Measurements from ENCODE around the gene PIM3. TPM values are rescaled to one million over a fixed set of nuclear protein-coding genes. Genes with fewer than 3 reads are reported as not detected.

Gene PIM3
- 57.0 TPM for total RNA-seq

DNA sequence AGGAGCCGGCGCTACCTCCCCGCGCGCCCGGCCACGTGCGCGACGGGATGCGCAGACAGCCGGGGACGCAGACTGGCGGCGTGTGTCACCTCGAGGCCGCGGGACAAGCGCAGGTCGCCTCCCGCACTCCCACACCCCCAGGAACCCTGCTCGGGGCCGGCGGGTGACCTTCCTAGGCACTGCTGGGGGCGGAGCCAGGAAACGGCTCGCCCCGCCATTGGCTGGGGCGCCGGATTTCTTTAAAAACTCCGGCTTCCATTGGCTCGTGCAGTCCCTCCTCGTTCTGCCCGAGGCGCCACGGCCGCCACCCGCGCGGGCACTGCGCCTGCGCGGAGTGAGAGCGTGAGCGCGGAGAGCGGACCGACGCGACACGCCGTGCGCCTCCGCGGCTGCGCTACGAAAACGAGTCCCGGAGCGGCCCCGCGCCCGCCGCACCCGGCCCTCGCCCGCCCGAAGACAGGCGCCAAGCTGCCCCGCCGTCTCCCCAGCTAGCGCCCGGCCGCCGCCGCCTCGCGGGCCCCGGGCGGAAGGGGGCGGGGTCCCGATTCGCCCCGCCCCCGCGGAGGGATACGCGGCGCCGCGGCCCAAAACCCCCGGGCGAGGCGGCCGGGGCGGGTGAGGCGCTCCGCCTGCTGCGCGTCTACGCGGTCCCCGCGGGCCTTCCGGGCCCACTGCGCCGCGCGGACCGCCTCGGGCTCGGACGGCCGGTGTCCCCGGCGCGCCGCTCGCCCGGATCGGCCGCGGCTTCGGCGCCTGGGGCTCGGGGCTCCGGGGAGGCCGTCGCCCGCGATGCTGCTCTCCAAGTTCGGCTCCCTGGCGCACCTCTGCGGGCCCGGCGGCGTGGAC is at the start of gene PIM3:
Gene PIM3, plus strand, starts transcription at position 614 of the 846 bp plus-strand sequence. Its CDS starts 176 bp downstream, at position 790.
- peak; percentile 98 for DNase-seq

DNA sequence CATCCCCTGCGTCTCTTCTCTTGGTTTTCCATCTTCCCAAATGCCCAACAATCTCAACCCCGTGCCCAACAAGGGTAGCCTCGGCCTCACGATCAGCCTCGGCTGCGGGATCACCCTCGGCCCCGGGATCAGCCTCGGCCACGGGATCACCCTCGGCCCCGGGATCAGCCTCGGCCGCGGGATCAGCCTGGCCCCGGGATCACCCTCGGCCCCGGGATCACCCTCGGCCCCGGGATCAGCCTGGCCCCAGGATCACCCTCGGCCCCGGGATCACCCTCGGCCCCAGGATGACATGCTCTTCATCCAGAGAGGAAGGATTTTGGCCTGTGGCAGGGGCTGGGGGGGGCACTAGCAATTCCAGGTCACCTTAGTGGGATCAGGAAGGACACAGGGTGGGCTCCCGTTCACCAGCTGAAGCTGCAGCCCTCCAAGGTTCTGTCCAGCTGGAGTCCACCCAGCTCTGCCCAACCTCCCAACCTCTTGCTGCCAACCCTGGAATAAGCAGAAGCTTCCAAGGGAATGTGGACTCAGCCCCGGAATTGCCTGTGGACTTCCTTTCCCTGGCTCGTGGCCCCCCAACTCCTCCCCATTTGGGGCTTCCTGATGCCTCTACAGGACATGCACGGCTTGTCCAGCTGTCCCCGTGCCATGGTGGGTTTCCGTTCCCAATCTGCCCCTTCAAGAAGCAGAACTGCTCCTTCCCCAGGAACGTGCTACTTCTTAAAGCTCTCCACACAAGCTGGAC is 48.5 kb upstream of the PIM3 start:
- DNase-seq: no peak

DNA sequence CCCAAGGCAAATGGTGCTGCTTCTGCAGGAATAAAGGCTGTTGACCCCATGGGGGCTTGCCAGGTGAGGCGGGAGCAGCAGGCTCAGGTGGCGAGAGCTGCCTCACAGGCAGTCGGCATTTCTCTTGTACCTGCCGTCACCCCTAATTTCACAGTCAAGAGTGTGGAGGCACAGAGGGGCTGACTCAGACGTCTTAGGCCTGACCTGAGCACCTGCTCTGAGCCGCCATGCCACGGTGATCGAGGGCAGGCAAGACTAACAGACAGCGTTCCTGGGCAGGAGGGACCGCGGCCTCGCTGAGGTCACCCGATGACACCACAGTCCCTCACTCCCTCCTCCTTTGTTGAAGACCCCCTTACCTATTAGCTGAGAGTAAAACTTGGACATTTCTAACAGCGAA is 47.5 kb upstream of the PIM3 start:
- DNase-seq: no peak

DNA sequence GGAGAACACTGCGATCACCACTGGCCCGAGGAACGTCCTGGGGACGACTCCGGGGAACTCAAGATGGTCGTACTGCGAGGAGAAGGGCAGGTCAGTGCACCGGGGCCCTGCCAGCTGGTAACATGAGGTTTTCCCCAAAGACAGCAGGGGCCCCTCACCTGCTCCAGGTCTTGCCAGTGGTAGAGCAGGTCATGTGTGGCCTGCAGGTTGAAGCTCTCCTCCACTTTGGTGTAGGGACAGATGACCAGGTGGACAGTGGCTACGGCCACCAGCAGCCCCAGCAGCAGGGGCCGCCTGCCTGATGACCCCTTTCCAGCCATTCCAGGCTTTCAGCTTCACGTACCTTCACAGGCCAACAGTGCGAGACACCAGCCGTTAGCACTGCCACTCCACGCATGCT is 47.1 kb upstream of the PIM3 start:
- DNase-seq: no peak

DNA sequence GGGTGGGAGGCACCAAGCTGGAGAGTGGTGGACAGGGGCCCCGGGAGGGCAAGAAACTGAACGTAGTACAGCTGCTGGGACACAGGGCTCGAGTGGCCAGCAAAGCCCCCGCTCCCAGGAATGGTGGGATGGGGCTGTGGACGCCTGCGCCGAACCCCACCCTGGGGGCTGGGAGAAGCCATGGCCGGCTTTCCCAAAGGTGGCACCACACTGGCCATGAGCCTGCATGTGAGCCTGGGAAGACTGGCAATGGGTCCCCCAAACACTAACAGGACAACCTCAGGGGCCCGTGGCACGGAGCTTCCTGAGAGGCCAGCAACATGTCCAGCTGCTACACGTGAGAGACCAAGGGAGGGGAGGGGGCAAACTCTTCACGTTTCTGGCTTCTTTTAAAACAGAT is 46.3 kb upstream of the PIM3 start:
- DNase-seq: no peak

DNA sequence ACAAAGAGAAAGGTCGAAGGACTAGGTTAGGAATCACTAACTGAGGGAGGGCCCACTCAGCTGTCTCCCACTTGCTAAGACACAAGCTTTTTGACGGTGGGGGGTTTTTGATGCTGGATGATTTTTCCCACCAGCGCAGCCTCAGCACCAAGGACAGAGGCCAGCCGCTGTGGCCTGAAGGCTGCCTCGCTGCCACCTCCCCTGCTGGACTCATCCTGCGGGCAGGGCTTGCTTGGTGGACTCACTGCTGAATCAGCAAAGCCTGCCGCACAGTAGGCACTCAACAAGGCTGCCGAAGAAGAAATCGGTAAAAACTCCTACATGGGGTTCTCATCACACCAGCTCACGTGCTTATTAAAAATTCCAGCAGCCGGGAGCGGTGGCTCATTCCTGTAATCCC is 45.0 kb upstream of the PIM3 start:
- no peak for DNase-seq

DNA sequence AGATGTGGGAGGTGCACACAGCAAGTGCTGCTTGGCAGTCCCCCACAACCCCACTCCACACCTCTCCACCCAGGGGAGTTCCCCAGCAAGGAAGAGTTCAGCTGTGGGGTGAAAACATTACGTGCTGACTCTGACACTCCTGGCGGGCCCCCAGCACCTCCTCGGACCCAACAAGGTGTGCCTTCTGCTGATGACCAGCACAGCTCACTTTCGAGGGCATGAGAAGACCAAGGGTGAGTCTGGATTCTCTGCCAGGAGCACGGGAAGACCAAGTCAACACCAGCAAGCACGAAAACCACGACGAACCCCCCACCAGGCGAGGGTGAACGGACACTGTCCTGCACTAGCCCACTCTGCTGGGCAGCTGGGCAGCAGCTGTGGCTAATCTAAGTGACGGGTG is 43.7 kb upstream of the PIM3 start:
- DNase-seq: no peak

DNA sequence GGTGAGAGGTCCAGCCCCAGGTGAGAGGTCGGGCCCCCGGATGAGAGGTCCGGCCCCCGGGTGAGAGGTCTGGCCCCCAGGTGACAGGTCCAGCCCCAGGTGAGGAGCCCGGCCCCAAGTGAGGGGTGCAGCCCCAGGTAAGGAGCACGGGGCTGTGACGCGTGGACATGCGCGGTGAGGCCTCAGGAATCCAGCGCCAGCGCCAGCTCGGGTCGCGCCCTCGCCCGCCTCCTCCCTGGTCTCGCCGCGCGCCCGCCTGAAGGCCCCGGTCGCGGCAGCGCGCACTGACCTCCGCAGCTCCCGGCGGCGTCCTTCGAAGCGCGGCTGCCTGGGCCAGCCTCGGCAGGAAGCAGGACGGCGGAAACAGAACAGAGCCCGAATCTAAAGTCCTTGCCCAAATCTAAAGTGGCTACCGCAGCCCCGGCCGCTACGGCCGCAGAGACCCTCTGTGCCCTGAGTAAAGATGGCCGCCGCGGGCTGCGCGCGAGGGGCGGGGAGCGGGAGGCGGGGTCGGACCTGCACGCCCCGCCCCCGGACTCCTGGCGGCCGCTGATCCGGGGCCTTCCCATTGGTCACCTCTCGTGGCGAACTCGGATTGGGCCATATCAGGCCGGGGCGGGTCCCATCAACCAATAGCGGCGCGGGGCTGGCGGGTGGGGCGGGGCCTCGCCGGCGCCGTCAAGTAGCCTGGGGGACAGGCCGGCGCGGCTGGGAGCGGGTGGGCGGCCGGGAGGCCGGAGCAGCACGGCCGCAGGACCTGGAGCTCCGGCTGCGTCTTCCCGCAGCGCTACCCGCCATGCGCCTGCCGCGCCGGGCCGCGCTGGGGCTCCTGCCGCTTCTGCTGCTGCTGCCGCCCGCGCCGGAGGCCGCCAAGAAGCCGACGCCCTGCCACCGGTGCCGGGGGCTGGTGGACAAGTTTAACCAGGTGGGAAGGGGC is 42.3 kb upstream of the PIM3 start, which contains the start of the genes ALG12 and CRELD2:
Gene ALG12, minus strand, starts transcription at position 465 of the 937 bp plus-strand sequence. CDS start 4,673 bp downstream, outside the sequence.
Gene CRELD2, plus strand, starts transcription at position 661 of the 937 bp plus-strand sequence. Its CDS starts 136 bp downstream, at position 797.
- peak; percentile 99 for DNase-seq

DNA sequence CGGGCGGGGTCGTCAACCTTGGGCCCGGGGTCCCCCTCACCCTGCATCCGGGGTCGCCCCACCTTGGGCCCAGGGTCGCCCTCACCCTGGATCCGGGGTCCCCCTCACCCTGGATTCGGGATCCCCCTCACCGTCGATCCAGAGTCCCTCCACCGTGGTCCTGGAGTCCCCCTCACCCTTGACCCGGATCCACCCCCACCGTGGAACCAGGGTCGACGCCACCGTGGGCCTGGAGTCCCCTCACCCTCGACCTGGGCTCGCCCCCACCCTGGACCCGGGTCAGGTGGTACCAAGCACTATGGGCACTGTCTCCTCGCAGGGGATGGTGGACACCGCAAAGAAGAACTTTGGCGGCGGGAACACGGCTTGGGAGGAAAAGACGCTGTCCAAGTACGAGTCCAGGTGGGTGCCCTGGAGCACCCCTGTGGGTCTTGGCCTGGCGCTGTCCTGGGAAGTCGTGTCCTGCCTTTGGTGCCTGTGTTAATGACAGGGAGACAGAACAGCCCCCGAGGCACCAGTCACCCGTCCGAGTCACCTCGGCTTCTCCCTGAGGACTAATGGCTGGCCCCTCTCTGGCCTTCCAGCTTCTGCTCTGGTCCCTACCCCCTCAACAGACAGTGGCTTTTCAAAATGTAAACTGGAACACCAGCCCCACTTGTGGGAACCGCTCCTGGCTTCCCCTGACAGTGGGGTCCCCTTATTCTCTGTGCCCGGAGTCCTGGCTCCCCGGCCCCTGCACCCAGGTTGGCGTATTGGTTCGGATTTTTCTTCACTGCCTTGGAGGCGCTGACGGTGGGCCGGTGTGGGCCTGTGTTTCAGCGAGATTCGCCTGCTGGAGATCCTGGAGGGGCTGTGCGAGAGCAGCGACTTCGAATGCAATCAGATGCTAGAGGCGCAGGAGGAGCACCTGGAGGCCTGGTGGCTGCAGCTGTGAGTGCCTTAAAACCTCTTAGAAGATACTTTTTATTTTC is 41.4 kb upstream of the PIM3 start:
- DNase-seq: no peak

DNA sequence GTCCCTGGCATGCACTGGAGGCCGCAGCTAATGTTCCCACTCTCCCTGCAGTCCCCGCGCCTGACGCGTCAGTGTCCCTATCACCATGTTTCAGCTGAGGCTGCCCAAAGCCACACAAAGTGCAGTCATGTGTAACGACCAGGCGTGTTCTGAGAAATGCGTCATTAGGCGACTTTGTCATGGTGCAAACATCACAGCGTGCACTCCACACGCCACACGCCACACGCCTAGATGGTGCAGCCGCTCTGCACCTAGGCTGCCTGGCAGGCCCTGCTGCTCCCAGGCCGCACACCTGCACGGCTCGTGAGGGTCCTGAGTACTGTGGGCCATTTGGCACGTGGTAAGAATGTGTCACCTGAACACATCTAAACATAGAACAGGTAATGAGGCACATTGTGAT is 39.7 kb upstream of the PIM3 start:
- DNase-seq: no peak

DNA sequence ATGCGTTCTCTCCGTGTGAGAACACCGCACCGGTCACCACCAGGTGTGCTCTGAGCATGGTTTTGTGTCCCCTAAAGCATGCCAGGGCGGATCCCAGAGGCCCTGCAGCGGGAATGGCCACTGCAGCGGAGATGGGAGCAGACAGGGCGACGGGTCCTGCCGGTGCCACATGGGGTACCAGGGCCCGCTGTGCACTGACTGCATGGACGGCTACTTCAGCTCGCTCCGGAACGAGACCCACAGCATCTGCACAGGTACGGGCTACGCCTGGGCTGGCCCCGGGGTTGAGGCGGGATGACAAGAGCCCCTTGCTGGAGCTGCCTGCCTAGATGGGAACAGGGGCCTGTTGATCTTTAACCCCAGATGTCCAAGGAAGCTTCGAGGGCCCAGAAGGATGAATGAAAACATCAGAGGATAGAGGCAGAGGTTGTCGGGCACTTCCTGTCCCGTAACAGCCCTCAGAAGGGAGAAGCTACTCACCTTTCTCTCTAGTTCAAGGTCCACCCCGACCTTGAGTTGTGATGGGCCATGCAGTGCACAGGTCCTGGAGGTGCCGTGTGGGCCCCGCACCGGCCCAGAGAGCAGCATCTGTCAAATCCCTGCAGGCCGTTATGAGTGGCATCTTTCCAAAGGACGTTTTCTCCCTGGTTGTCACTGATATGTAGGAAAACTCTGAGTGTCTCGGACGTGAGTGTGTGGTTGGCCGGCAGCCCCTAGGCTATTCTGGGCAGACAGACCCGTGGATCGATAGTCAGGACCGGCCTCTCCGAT is 38.9 kb upstream of the PIM3 start:
- DNase-seq: no peak

DNA sequence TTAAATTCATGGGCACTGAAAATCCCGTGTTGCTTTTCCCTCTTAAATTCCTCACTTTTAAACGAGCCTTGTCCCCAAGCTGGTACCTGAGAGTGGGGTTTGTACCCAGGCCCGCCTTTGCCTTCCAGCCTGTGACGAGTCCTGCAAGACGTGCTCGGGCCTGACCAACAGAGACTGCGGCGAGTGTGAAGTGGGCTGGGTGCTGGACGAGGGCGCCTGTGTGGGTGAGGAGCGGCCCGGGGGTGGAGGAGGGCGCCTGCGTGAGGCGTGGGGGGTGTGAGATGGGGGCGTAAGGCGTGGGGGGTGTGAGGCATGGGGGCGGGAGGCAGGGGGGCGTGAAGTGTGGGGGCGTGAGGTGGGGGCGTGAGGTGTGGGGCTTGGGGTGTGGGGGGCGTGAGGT is 38.1 kb upstream of the PIM3 start:
- no peak for DNase-seq

DNA sequence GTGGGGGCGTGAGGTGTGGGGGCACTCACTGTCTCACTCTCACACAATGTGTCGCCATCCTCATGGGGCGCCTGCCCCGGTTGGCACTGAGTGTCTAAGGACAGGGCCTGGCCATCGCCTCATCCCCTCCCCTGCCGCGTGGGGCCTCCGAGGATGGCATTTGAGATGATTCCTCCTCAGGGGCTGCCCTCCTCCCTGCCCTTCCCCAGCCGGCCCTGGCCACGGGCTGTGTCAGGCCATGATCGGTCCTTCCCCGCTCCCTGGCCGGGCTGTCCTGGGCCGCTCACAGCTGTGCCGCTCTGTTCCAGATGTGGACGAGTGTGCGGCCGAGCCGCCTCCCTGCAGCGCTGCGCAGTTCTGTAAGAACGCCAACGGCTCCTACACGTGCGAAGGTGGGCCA is 37.6 kb upstream of the PIM3 start:
- no peak for DNase-seq

DNA sequence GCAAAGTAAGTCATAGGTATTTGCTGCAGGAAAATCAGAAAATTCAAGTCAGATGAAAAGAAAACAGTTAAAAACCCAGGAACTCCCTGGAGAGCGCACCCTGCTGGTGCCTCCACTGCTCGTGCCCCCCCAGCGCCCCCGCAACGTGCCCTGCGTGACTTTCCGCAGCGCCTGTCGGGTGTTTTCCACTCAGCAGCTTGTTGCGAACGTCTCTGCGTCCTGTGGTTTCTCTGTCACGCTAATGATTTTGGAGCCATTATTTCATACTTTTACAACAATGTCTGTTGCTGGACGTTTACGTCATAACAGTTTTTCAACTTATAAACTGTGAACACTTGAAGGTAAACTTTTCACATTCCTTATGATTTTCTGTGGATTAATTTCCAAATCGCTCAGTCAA is 37.1 kb upstream of the PIM3 start:
- DNase-seq: no peak

DNA sequence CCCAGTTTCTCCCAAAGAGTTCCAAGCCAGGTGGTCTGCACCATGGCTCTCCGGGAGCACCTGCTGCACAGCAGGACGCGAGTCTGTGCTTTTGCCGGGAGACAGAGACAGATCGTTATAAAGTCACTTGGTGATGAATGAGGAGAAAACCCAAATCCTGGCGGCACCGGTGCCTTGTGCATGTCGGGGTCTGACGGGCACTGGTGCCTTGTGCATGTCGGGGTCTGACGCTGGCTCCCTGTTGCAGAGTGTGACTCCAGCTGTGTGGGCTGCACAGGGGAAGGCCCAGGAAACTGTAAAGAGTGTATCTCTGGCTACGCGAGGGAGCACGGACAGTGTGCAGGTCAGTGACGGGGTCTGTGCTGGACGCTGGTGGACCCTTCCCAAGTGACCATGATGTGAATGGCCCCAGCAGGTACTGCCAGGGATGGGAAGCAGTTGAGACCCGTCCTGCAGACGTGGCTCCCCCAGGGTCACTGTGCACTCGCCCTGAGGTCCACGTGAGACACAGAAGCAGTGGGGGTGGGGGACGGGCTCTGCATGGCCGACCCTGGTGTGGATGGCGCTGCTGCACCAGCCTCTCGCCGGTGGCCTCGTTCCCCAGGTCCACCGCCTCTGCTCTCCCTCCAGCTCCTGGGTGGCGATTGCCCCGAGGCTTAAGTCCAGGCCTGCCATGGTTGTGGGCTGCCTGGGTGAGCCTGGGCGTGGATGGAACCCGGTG is 36.3 kb upstream of the PIM3 start:
- DNase-seq: no peak

DNA sequence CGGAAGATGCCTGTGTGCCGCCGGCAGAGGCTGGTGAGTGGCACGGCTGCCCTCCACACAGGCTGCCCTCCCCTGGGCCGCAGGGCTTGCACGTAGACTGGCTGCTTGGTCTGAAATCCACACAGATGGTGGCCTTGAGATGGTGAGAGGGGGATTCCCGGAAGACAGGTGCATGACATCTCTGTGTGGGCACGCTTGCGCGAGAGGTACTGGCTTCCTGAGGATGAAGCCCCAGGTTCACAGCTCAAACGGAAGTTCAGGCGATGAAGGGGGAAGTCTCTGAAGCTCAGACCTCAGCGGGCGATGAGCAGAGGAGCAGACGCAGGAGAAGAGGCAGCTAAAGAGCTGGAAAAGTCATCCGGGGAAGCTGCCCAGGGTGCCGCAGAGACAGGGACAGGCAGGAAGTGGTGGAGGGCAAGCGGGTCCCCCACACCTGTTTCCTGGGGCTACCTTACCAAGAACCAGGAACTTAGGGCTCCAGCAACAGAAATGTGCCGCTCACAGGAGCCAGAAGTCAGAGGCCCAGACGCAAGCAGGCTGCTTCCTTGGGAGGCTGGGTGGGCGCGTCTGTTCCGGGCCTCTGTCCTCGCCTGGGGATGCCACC is 34.9 kb upstream of the PIM3 start:
- DNase-seq: no peak

DNA sequence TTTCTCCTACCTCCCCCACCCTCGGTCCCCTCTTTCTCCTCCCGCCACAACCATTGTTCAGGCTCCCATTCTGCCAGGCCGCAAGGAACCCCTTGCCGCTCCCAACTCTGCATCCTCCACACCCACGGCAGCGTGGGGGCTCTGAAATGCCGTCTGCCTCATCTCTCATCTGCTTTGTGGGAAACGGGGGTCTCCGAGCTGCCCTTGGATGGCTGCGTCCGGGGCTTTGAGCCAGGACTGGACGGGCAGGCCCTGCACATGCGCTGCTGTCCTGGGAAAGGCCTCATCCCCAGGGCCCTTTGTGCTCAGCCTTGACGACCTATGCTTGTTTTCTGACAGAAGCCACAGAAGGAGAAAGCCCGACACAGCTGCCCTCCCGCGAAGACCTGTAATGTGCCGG is 33.7 kb upstream of the PIM3 start:
- no peak for DNase-seq

DNA sequence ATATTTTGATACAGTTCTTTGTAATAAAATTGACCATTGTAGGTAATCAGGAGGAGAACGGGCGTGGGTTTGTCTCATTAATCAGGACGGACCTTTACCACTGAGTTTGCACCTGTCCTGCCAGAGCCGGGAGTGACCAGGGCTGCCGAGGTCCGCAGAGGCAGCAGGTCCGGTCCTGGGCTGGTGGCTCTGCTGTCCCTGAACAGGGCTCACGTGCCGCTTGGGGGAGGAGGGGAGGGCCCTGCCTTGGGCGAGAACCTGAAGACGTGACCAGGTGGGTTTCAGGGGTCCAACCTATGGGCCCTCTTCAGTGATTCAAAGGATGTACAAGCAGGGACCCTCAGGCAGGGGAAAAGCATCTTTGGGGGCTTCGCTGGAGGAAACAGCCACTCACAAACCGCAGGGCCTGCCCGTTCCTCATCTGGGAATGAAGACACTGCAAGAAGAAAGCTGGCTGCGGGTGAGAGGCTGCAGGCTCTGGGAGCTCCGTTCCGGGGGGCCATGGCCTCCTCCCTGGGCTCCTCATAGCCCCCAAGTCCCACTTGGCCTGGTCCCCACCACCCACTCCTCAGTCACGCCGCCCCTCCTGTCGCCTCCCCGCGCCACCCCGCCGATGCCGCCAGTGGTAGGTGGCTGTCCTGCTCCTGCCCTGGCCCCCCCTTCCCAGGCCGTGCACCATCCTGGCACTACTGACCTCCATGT is 32.9 kb upstream of the PIM3 start:
- no peak for DNase-seq

DNA sequence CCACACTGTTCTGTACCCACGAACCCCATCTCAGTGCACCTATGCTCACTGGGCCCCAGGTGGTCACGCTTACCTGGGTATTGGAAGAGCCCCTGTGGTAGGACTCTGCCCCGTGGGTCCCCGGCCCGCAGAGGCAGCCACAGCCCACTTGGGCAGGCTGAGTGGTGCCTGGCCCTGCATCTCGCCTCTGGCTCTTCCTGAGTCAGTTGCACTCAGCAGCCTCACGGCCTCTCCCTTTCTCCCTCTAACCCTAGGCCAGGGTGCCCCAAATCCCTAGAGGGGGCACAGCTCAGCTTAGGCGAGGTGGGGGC is 32.4 kb upstream of the PIM3 start:
- DNase-seq: no peak

Data from tongue (tissue), 2 donors.